ENCODE data around the gene ARL9.

ARL9 gene

GRCh38 chr4:56531823-56532222 is 26.2 kb downstream of the ARL9 start:
- no peak for DNase-seq

DNA sequence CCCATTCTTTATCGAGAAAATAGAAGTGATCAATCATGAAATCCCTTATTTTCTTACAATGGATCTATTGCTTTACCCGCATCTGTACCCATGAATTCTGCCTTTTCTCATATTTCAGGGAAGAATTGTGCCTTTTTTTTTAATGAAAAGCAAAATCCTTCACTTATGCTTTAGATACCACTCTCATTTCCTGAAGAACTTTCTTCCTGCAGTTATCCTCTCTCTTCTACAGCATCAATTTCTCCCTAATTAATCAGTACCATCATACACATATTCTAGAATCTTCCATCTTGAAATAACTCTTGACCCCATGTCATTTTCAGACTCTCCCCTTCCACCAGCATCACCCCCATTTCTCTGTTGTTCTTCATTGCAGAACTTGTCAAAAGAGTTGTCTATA is 26.6 kb downstream of the ARL9 start:
- no peak for DNase-seq

DNA sequence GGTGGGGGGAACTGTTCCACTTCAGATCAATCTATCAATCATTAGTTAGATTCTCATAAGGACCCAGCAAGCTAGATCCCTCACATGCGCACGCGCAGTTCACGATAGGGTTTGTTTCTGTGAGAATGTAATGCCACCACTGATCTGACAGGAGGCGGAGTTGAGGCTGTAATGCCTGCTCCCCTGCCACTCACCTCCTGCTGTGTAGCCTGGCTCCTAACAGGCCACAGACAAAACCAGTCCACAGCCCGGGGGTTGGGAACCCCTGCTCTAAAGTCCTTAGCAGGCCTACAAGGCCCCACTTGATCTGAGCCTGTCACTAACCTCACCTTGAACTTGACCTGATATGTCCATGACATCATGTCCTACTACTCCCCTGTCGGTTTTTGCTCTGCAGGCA is 30.3 kb downstream of the ARL9 start:
- no peak for DNase-seq

GRCh38 chr4:56537147-56537546 is 31.6 kb downstream of the ARL9 start:
- DNase-seq: no peak

DNA sequence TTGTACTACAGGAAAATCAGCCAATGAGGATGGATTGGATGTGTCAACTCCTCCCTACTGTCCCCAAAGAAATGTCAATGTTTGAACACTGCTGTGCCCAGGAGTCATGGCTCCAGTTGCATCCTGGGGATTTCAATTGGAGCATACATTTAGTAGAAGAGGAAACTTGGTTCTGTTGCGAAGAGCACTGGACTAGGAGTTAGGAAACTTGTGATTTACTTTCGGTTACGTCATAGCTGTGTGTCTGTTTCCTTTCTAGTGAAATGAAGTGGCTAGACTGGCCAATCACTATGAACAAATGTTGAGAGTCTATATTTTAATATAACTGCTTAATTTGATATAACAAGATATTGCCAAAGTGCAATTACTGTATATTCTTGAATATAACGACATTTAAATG is 35.2 kb downstream of the ARL9 start:
- DNase-seq: no peak

DNA sequence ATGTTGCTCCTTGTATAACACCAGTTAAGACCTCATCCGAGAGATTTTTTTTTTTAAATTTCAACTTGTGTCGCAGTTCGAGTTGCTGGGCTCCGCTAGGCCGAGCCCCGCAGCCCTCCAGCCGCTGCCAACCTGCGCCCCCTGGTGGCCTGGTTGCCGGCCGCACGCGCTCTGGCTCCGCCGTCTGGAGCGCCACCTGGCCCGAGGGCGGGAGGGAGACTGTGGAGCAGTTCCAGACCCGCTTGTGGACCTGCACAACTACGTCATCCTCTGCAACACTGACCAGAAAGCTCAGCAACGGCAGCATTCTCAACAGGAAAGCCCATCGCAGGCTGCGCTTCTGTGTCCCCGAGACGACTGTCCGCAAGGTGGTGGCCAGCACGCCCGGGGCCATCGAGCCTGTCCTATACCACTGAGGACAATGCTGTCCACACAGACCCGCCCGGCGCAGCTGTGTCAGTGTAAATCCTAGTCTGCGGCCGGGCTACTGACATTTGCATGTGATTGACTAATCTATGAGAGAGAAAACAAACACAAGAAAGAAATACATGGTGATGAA is 39.1 kb downstream of the ARL9 start:
- peak; percentile 91 for DNase-seq

- no peak for DNase-seq
These were observed 45.1 kb downstream of the ARL9 start for GRCh38 chr4:56550642-56551041.

- no peak for DNase-seq
These were observed 45.9 kb downstream of the ARL9 start for GRCh38 chr4:56551516-56551915.

GRCh38 chr4:56552273-56552672 is 46.7 kb downstream of the ARL9 start:
- DNase-seq: no peak

DNA sequence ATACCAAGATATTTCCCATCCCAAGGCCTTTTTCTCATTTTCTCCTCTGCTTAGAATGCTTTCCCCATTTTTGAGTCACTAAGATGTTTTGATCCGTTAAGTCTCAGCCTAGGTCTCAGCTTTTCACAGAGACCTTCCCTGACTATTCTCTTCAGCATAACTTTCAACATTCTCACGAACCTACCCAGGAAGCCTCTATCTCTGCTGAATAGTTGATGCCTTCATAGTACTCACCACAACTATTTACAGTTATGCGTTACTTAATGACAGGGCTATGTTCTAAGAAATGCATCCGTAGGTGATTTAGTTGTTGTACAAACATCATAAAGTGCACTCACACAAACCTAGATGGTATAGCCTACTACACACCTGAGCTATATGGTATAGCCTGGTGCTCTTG is 64.5 kb downstream of the ARL9 start:
- no peak for DNase-seq

All from DMS53 (cell line).